ENCODE measurements around the gene NRG3.
"Not testable (repeated sequence)": the region's sequence is repeated elsewhere in the genome, so short reads cannot be mapped to it uniquely, and the experiment has no call there.

Gene NRG3

DNA sequence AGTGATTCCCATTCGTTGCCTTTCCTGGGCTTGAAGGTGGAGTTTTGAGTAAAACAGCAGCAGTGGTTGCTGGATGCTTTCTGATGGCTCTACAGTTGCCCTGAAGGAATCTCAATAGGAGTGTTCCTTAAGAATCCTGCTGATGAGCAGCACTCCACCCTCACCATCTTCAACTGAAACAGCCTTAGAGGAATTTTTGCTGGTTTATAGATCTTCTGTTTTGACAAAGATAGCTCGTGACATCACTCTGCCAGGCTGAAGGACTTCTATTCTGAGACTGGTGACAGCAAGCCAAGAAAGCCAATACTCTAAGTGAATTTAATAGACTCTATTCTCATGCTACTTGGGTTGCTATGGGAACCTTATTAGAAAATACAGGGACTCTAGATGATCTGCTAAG is 1014.7 kb downstream of the NRG3 start:
- no peak for DNase-seq (ENCODE audit: low read depth, low spot score)

DNA sequence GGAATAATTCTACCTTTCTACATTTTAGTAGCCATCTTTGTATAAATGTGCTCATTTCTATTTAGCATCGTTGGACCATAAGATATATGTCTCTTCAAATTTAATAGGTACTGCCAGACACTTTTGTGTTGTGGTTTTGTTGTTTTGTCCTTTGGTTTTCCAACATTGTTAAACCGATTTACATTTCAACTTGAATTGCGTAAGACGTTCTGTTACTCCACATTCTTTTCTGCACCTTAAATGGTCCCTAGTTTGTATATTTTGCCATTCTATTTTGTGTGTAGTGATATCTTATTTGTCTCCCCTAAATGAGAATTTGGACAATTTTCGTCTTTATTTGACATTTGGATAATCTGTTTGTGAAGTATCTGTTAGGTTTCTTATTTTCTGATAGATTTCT is 1015.6 kb downstream of the NRG3 start:
- no peak for DNase-seq (ENCODE audit: low read depth, low spot score)

DNA sequence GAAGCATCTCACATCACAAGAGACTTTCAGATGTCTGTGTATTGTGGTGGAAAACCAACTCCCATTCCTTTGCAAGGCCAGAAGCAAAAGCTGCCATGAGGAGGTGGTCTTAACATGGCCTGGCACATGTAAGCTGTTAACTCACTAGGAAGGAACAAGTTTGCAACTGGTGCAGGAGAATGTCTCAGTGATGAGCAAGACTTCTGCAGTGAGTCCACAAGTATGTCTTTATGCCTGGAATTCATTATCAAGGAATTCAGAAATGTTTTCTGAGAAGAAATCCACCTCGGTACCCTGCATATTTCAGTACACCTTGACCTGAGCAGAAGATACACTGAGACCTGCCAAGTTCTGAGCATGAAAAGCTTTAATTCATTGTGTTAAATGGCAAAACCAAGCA is 1033.1 kb downstream of the NRG3 start:
- DNase-seq (ENCODE audit: low read depth, low spot score) = no peak

DNA sequence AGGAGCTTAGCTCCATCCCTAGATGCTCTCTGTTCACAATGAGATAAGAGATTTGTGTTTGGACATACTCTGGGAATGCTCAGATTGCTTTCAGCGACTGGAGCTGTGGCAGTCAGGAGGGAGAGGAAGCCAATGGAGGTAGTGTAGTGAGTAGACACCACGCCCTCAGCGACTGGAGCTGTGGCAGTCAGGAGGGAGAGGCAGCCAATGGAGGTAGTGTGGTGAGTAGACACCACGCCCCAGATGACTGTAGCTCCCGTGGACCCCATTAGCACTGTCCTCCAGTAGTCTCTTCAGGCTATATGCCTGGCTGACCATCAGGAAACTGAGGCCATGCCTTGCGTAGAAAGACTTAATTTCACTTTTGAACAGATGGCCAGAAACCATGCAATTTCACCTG is 1033.8 kb downstream of the NRG3 start:
- no peak for DNase-seq (ENCODE audit: low read depth, low spot score)

DNA sequence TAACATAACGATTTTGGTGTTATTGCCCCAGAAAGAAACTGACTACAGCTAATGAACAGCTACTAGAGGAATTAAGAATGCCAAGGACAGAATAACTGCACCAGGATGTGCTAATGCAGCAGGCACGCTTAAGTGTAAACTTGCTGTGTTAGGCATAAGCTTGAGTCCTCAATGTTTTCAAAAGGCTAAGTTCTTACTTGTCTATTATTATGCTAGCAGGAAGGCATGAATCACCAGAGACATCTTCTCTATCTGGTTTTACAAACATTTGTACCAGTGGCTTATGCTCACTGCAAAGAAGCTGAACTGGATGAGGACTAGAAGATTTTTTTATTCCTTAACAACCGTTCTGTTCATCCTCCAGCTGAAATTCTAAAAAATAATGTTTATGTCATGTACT is 1035.3 kb downstream of the NRG3 start:
- no peak for DNase-seq (ENCODE audit: low read depth, low spot score)

DNA sequence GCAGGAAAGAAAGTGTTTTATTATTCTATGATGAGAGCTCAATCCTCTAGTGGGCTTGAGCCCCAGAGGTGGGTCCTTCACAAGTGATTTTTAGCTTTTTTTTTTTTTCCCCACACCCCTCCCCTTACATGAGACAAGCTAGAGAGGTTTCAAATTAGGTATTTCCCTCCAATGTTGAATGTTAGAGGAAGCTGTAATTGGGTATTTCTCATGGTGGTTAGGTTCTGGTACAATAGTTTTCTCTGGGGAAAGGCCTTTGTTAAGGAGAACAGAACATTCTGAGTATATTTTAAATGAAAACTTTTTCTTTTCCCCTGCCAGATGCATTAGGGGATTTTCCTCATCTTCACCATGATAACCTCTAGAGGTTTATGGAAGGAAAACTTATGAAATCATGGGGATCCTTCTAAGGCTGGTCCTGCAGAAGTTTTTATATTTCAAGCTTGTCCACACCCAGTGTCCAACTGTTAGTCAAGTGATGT is 1039.7 kb downstream of the NRG3 start:
- DNase-seq (ENCODE audit: low read depth, low spot score) = no peak

DNA sequence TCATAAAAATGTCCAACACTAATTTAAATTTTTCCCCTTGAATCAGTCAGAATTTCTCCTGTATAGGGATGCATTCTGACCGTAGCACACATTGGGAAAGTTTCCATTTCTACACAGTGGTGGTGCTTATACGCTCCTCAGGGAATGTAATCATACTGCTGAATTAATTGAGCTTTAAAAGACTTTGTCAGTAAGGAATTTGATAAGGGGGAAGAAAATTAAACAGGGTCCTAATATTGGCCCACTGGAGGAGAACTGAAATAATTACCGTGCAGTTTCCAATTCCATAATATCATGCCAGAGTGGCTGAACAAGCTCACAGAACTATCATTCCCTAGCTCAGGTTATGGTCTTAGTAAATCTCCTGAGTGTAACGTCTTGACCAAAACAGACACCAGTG is 1041.9 kb downstream of the NRG3 start:
- DNase-seq (ENCODE audit: low read depth, low spot score) = no peak

DNA sequence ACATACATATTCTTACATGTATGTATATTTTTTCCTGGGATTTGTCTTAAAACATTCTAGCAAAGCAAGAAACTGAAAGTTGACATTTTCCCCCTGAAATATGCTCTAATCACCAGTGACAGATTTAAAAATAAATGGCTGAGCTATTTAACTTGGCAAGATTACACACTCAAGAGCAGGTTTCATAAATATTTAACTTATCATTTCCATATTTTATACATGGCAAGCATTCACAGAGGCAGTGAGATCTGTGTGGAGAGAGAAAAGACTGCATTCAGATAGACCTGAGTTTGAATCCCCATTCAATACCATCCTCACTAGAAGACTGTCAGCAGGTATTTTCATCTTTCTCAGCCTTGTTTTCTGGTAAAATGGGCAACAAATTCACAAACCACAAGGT is 1043.0 kb downstream of the NRG3 start:
- no peak for DNase-seq (ENCODE audit: low read depth, low spot score)

DNA sequence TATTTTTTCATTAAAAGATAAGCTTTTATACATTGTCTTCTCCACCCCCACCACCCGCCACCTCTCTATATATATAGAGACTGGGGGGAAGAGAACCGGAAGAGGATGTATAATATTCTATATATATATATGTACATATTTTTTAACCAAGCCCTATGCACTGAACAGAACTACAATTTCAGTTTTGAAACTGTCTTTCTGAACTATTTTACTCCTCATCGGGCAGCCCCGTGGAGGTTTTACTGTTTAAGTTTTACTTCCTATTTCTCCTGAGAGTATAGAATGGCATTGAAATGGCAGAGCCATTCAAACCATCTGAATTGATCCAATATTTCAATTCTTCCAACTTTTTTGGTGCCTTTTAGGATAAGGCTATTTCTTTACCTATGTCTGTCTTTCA is 1047.1 kb downstream of the NRG3 start:
- no peak for DNase-seq (ENCODE audit: low read depth, low spot score)

DNA sequence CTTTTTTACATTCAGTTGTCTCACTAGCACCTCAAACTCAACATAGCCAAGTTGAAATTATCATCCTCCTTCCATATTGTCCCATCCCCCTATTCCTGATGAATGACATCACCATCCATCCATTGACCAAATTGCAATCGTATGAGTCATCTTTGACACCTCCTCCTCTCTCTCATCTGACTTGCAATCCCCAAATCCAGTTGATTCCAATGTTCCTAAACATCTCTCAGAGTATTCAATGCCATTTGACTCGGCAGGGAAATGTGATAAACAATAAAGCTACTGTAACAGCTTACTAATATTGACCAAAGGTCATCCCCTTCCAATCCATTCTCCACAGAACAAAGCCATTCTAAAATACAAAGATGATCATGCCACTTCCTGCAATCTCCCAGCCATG is 1047.8 kb downstream of the NRG3 start:
- DNase-seq (ENCODE audit: low read depth, low spot score) = peak; percentile 0

DNA sequence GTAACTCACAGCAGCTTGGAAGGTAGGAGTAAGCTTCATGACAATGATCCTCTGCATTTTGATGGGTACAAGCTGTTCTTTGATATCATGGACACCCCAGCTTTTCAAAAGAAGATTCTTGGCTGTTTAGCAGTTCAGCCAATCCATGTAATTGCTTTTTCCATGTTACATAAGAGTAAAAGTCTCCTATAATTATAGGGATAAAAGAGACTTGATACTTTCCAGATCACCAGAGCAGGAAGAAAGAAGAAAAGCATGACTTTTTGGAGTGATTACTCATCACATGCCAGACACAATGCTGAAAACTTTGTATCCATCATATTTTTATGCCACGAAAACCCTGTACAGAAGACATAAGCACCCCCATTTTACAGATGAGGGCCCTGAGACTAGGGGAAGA is 1049.7 kb downstream of the NRG3 start:
- no peak for DNase-seq (ENCODE audit: low read depth, low spot score)

DNA sequence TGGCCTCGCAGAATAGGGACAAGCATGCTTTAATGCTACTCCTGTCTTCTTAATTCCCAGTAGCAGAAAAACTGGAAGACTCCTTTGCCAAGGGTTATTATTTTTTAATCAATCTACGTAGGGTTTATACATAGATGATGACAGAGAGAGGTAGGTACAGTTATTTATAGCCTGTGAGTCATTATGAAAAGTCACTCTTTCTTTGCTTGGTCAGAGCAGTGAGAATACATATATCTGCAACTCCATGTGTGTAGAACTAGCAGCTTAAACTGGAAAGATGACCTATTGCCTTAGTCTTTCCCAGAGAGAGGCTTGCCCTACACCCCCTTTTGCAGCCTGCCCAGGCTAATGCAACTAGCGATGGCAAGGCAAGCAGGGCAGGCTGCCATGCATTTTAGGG is 1050.6 kb downstream of the NRG3 start:
- peak; percentile 2 for DNase-seq (ENCODE audit: low read depth, low spot score)

DNA sequence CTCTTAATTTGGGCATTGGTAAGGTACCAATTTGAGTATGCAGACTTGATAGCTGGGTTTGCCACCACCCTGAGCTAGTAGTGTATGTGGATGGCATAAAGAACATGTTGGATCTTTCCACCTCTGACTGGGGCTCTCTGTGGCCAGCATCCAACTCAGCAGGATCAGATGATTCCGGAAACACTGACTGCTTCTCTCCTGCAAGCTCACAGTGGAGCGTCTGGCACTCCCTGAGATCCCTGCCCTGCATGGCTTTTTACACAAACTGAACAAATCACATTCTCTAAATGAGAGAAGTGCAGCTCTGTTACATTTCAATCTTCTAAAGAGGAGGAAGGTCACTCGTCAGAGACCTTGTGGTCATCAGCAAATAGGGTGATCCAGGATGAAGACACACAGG is 1057.5 kb downstream of the NRG3 start:
- no peak for DNase-seq (ENCODE audit: low read depth, low spot score)

DNA sequence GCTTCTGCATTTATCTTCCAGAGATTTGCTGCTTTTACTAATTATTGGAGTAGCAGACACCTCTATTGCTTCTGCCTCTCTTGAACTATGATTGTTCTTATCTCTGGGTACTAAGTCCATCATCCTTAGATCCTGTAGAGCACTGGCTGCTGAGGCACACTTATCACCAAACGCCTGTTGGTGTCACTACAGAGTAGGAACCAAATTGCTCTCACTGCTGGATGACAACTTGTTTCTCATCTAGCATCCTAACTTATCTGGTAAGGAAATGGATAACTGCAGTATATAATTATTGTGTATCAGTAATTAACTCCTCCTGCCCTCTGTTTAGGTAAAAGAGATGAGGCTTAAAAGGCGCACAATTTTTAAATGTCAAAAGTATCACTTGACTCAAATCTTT is 1059.4 kb downstream of the NRG3 start:
- DNase-seq (ENCODE audit: low read depth, low spot score) = peak; percentile 2

DNA sequence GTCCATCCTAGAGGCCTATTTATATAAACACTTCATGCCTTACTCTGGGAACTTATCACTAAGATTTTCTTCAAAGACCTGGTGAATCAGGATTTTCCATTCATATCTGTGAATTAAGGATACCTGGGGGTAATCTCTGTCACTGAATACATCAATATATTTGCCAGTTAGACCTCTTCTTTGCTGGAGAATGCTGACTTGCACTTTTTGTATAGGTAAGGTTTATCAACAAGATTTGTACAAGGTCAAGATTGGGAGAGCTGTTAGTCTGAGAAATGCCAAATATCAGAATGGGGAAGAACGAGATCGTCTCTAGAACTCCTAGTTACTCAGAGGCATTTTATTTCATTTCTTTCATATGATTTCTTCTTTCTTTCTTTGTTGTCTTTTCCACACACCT is 1060.0 kb downstream of the NRG3 start:
- no peak for DNase-seq (ENCODE audit: low read depth, low spot score)

DNA sequence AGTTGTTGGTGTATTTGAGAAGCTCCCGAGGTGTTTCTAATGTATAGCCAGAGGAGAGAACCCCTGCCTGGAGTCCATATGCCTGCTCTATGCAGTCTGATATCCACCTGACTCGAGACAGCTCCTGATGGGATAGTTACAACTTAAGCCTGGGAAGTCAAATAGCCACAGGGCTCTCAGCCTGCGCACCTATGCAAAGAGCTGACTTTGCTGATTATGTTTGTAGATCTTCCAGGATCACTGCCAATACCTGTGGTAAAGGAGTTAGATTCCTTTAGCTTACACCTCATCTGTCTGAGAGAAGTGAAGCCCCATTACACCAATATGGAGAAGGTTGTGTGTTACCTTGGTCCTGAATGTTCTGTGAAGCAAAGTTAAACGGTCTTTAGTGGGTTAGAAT is 1063.3 kb downstream of the NRG3 start:
- DNase-seq (ENCODE audit: low read depth, low spot score) = no peak

DNA sequence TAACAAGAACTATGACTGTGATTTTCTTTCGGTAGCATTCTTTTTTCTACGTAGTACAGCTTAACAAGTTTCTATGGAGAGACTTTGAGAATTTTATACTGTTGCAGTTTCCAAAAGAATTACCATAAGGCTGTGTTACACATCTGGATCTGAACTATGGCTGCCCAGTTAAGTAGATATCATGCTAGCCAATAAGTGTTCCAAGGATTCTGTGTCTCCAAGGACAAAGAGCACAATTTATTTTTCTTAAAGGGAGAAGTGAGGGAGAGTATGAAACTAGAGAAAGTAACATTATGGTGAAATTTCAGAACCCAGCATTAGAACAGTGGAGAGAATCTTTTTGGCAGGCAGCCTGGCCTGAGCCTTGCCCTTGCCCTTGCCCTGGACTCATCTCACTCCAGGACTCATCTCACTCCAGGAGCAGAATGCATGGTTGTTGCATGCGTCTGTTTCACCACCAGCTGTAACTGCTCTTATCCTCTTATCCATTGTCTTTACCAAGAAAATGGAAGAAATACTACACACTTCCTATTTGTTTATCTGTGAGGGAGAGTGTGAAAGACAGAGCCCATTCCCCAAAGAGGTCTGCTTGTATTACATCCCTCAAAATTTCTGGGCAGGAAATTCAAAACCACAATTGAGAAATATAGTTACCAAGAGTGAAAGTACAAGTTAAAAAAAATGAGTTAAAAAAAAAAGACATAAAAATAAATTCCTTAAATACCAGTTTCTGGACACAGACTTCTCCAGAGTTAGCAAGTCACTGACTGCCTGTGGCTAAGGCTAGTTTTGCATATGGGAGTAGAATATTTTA is 1067.5 kb downstream of the NRG3 start:
- peak; percentile 54 for DNase-seq (ENCODE audit: low read depth, low spot score)

DNA sequence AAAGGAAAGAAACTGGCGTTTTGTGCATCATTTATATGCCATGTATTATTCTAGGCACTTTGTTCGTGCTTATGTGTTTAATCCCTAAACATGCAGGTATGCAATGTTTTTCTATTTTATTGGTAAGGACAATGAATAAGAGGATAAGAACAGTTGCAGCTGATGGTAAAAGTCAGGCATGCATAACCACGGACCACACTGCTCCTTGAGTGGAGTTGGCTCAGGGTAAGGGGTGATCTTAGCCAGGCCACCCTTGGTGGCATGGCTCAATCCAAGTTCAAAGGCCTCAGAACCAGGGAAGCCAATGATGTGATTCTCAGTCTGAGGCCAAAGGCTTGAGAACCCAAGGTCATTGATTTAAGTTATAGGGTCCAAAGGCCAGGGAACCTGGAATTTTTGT is 1068.1 kb downstream of the NRG3 start:
- DNase-seq (ENCODE audit: low read depth, low spot score) = peak; percentile 42

DNA sequence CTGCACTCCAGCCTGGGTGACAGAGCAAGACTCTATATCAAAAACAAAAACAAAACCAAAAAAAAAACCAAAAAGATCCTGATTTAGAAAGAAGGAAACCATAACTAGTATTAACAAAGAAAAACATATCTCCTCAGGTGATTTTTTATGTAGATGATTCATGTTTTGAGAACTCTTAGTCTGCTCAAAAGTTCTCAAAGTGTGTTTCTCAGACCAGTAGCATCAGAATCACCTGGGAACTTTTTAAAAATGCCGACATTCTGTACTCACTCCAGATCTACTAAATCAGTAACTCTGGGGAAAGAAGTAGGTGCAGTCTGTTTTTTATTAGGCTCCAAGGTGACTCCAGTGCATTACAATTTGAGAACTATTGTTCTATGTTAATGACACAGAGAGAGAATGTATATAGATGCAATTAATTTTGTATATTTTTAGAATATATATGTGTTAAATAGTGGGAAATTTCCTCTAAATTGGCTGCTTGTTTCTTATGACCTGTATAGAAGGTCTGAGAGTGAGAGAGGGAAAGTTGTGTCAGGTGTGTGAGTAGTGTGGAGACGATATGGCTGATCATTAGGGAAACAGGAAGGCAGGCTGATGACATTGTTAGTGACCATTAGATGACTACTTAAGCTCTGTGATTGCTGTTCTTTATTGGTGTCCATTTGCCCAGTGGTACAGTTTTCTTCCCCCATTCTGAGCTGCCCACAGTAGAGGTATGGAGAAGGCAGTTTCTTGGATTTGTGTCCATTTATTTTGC is 1075.0 kb downstream of the NRG3 start:
- no peak for DNase-seq (ENCODE audit: low read depth, low spot score)

DNA sequence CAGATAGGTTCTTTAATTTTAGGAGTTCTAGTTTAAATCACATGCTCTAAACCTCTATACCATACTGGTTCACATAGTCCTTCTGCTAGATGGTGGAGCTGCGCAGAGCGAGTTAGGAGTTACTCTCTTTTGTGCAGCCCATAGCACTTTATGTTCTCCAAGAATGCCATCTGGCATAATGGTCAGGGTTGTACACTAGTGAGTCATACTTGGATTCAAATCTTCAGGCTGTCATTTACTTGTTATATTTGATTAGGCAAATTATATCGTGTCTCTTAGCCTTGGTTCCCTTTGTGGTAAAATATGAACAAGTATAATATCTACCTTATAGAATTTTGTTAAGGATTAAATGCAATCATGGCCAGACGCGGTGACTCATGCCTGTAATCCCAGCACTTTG is 1078.3 kb downstream of the NRG3 start:
- DNase-seq (ENCODE audit: low read depth, low spot score) = no peak

DNA sequence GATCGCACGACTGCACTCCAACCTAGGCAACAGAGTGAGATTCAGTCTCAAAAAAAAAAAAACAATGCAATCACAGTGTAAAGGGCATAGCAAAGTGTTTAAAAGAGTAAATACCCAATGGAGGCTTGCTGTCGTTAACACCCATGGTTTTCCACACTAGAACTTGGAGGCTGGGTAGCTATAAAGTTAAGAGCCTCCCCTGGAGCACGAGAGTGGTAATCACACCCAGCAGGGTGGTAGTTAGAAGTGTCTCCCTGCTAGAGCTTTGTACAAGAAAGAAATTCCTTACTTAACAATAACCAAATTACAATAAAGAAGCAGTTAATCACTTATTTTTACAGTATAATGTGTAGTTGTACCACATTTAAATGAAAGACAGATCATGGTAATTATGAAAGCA is 1078.9 kb downstream of the NRG3 start:
- DNase-seq (ENCODE audit: low read depth, low spot score) = no peak

DNA sequence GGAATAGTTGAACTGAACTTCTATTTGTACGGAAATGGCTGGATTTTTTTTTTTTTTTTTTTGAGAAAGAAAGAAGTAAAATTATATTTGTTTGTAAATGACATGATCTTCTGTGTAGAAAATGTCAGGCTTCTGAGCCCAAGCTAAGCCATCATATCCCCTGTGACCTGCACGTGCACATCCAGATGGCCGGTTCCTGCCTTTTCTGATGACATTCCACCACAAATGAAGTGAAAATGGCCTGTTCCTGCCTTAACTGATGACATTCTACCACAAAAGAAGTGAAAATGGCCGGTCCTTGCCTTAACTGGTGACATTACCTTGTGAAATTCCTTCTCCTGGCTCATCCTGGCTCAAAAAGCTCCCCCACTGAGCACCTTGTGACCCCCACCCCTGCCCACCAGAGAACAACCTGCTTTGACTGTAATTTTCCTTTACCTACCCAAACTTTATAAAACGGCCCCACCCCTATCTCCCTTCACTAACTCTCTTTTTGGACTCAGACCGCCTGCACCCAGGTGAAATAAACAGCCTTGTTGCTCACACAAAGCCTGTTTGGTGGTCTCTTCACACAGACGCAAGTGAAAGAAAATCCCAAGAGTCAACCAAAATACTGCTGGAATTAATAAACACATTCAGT is 1085.5 kb downstream of the NRG3 start:
- not testable (repeated sequence) for DNase-seq (ENCODE audit: low read depth, low spot score)

DNA sequence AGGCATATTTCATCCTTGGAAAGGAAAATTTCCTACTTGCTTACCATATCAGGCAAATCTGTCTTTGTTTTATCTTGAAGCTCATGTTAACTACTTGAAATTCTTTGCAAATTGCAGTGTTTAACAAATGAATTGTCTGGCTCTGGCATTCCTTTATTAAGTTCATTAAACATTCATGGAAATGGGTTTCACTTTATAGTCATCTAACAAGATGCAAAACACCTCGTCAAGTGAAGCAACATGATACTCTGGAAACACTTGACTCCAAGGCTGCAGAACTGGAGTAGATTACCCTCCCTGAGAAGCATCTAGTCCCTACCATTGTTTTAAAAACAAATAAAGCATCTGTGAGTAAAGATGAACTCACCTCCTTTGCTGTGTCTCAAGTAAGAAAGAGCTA is 1086.9 kb downstream of the NRG3 start:
- no peak for DNase-seq (ENCODE audit: low read depth, low spot score)
